ENCODE data around the gene C10orf88.
A peak's percentile ranks its signal among the peaks of the same experiment; 100 is the strongest.

C10orf88 gene, protein sequence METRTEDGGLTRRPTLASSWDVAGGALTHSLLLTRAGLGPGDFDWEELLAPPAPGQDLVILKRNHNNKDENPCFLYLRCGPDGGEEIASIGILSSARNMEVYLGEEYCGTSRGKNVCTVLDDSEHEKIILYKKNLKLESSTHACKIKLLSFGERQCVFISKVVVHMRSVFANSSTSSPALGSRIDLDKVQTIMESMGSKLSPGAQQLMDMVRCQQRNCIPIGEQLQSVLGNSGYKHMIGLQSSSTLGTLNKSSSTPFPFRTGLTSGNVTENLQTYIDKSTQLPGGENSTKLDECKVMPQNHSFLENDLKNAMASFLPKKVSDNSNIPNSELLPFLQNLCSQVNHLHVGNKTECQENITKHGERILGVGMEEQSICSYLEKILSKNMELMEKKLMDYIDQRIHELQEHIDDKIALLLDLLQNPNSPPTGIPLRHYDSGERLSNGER

DNA sequence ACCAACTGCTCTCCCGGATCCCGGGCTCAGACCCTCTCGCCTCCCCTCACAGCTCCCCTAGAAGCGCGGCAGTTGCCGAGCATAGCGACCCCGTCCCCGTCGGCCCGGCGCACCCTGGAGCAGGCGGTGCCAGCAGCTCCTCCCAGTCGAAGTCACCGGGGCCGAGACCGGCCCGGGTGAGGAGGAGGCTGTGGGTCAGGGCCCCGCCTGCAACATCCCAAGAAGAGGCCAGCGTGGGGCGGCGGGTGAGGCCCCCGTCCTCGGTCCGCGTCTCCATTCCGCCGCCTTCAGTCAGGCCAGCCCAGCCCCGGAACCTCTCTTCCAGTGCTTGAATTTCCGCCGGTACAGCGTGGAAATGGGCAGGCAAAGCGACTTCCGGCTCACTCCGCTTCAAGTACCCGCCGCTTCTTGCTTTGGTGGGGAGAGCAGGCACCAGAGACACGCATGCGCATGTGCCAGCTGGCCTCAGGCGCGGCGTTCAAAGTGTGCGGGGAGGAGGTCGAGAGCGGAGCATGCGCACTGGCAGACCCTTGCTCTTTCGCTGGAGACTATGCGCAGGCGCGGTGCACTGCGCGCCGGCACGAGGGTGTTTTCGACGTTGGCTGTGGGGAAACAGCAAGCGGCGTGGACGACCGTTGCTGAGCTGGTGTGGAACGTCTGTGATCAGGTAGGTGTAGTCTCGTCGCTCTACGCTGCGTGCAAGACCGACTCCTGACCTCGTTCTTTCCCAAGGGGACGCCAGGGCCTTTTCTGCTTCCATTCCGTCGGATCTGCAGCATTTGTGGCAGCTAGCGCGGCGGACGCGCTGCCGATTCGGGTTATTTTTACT is at the start of gene C10orf88:
TSS of gene C10orf88 (minus strand) at position 326 of the 829 bp plus-strand sequence. CDS start at position 277, 49 bp downstream.
- peak within 1 kb of the TSS; percentile 53 for H3K27ac ChIP-seq (ENCODE audit: low read length)
- no peaks in the 10 kb centered on the region for H3K27me3 ChIP-seq (ENCODE audit: control insufficient read depth in 1 of 2, insufficient read depth in 2 of 2, low read length in 2 of 2)
- H3K9me3 ChIP-seq (ENCODE audit: control insufficient read depth in 2 of 2, low read length in 2 of 2), result no peaks in the 10 kb centered on the region
- H3K4me3 ChIP-seq (ENCODE audit: low read length in 2 of 2), result peak within 1 kb of the TSS; percentile 80 to 85
- peaks cover 11% of the 10 kb centered on the region for H3K4me1 ChIP-seq (ENCODE audit: control insufficient read depth, insufficient read depth, low read length)
- no peaks in the 10 kb centered on the region for H3K36me3 ChIP-seq (ENCODE audit: control insufficient read depth in 2 of 2, insufficient read depth in 2 of 2, low read length in 2 of 2)
- peak within 1 kb of the TSS; percentile 50 to 72 for H3K9ac ChIP-seq (ENCODE audit: low read length in 2 of 2)

- no peaks in the 10 kb centered on the region for H3K9me3 ChIP-seq (ENCODE audit: control insufficient read depth in 2 of 2, low read length in 2 of 2)
- H3K9ac ChIP-seq (ENCODE audit: low read length in 2 of 2), result no peak overlapping the region
- no peak overlapping the region for H3K4me3 ChIP-seq (ENCODE audit: low read length in 2 of 2)
- no peaks in the 10 kb centered on the region for H3K27me3 ChIP-seq (ENCODE audit: control insufficient read depth in 1 of 2, insufficient read depth in 2 of 2, low read length in 2 of 2)
- no peak overlapping the region for H3K27ac ChIP-seq (ENCODE audit: low read length)
- H3K4me1 ChIP-seq (ENCODE audit: control insufficient read depth, insufficient read depth, low read length), result no peaks in the 10 kb centered on the region
- peaks cover 5 to 8% of the 10 kb centered on the region in 2 donors for H3K36me3 ChIP-seq (ENCODE audit: control insufficient read depth in 2 of 2, insufficient read depth in 2 of 2, low read length in 2 of 2)
These were observed 47.3 kb upstream of the C10orf88 start for GRCh38 chr10:123001370-123001769.

DNA sequence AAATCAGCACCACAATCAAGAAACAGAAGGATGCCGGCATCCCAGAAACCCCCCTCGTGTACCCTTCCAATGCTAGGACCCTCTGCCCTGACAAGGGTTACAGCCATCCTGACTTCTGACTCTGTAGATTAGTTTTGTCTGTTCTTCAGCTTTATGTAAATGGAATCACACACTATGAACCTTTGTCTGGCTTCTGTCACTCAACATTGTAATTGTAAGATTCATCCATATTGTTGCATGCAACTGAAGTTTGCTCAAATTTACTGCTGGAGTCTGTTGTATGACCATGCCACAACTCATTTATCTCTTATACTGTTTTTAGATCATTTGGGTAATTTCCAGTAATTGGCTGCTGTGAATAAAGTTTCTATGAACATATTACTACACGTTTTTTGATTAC is 46.1 kb upstream of the C10orf88 start:
- no peaks in the 10 kb centered on the region for H3K27me3 ChIP-seq (ENCODE audit: control insufficient read depth in 1 of 2, insufficient read depth in 2 of 2, low read length in 2 of 2)
- no peaks in the 10 kb centered on the region for H3K4me1 ChIP-seq (ENCODE audit: control insufficient read depth, insufficient read depth, low read length)
- H3K9me3 ChIP-seq (ENCODE audit: control insufficient read depth in 2 of 2, low read length in 2 of 2), result no peaks in the 10 kb centered on the region
- peaks cover 8 to 17% of the 10 kb centered on the region in 2 donors for H3K36me3 ChIP-seq (ENCODE audit: control insufficient read depth in 2 of 2, insufficient read depth in 2 of 2, low read length in 2 of 2)
- H3K27ac ChIP-seq (ENCODE audit: low read length), result no peak overlapping the region
- no peak overlapping the region for H3K4me3 ChIP-seq (ENCODE audit: low read length in 2 of 2)
- H3K9ac ChIP-seq (ENCODE audit: low read length in 2 of 2), result no peak overlapping the region

DNA sequence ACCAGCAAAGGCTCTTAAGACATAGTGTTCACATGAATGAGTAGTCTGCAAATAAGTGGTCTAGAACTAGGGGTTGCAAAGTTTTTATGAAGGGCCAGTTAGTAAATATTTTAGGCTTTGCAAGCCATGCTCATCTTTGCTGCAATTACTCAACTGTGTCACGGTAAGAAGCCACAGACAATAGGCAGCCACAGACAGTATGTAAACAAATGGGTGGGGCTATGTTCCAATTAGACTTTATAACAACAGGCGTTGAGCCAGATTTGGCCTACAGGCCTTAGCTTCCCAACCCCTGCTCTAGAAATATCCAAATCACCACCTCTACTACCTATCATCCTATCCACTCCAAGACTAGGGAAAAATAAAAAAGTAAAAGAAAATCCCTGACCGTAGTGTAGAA is 45.3 kb upstream of the C10orf88 start:
- Histone ChIP-seq H3K9ac (ENCODE audit: low read length in 2 of 2) (no peak overlapping the region), H3K27ac (ENCODE audit: low read length) (no peak overlapping the region), H3K9me3 (ENCODE audit: control insufficient read depth in 2 of 2, low read length in 2 of 2) (no peaks in the 10 kb centered on the region), H3K4me3 (ENCODE audit: low read length in 2 of 2) (no peak overlapping the region), H3K27me3 (ENCODE audit: control insufficient read depth in 1 of 2, insufficient read depth in 2 of 2, low read length in 2 of 2) (no peaks in the 10 kb centered on the region), H3K36me3 (ENCODE audit: control insufficient read depth in 2 of 2, insufficient read depth in 2 of 2, low read length in 2 of 2) (peaks cover 15 to 21% of the 10 kb centered on the region in 2 donors), H3K4me1 (ENCODE audit: control insufficient read depth, insufficient read depth, low read length) (no peaks in the 10 kb centered on the region)

DNA sequence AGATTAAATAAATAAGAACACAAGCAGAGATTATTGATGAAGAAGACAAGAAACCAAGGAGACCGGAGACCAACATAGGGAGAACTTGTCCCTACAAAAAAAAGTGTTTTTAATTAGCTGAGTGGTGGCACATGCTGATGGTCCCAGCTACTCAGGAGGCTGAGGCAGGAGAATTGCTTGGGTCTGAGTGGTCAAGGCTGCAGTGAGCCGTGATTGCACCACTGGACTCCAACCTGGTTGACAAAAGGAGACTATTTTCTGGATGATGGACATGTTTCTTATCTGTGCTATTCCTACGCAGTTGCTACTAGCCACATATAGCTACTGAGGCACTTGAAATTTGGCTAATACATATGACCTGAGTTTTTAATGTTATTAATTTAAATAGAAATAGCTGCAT is 44.9 kb upstream of the C10orf88 start:
- no peak overlapping the region for H3K9ac ChIP-seq (ENCODE audit: low read length in 2 of 2)
- no peaks in the 10 kb centered on the region for H3K4me1 ChIP-seq (ENCODE audit: control insufficient read depth, insufficient read depth, low read length)
- H3K4me3 ChIP-seq (ENCODE audit: low read length in 2 of 2), result no peak overlapping the region
- no peaks in the 10 kb centered on the region for H3K9me3 ChIP-seq (ENCODE audit: control insufficient read depth in 2 of 2, low read length in 2 of 2)
- no peaks in the 10 kb centered on the region for H3K27me3 ChIP-seq (ENCODE audit: control insufficient read depth in 1 of 2, insufficient read depth in 2 of 2, low read length in 2 of 2)
- H3K27ac ChIP-seq (ENCODE audit: low read length), result no peak overlapping the region
- H3K36me3 ChIP-seq (ENCODE audit: control insufficient read depth in 2 of 2, insufficient read depth in 2 of 2, low read length in 2 of 2), result peaks cover 19 to 25% of the 10 kb centered on the region in 2 donors

DNA sequence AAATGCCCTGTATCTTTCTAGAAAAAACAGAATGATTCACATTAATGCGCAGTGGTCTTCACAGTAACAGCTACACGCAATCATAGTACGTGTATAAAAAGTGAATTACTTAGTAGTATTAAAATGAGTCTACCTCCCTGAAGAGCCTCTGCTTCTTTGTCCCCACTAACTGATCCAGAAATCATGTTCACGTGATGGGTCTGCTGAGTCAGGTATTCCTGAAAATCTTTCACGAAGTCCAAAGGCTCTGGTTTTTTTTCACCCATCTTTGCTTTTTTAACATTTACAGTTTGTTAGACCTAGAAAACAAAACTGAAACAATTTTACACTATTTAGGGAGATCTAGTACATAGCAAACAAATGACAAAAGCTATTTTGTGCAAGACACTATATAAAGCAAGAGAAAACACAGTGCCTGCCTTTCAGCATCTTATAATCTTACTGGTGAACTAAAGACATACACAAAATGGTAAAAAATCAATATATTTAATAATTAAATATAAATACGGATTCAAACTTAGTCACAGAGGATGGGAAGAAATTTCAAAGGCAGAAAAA is 44.4 kb upstream of the C10orf88 start:
- Histone ChIP-seq H3K9me3 (ENCODE audit: control insufficient read depth in 2 of 2, low read length in 2 of 2) (no peaks in the 10 kb centered on the region), H3K9ac (ENCODE audit: low read length in 2 of 2) (no peak overlapping the region), H3K27ac (ENCODE audit: low read length) (no peak overlapping the region), H3K36me3 (ENCODE audit: control insufficient read depth in 2 of 2, insufficient read depth in 2 of 2, low read length in 2 of 2) (peaks cover 22 to 27% of the 10 kb centered on the region in 2 donors), H3K4me1 (ENCODE audit: control insufficient read depth, insufficient read depth, low read length) (no peaks in the 10 kb centered on the region), H3K4me3 (ENCODE audit: low read length in 2 of 2) (no peak overlapping the region), H3K27me3 (ENCODE audit: control insufficient read depth in 1 of 2, insufficient read depth in 2 of 2, low read length in 2 of 2) (no peaks in the 10 kb centered on the region)

GRCh38 chr10:122997864-122998263 is 43.8 kb upstream of the C10orf88 start:
- Histone ChIP-seq H3K4me1 (ENCODE audit: control insufficient read depth, insufficient read depth, low read length) (no peaks in the 10 kb centered on the region), H3K4me3 (ENCODE audit: low read length in 2 of 2) (no peak overlapping the region), H3K9ac (ENCODE audit: low read length in 2 of 2) (no peak overlapping the region), H3K27ac (ENCODE audit: low read length) (no peak overlapping the region), H3K9me3 (ENCODE audit: control insufficient read depth in 2 of 2, low read length in 2 of 2) (no peaks in the 10 kb centered on the region), H3K27me3 (ENCODE audit: control insufficient read depth in 1 of 2, insufficient read depth in 2 of 2, low read length in 2 of 2) (no peaks in the 10 kb centered on the region), H3K36me3 (ENCODE audit: control insufficient read depth in 2 of 2, insufficient read depth in 2 of 2, low read length in 2 of 2) (peaks cover 22 to 27% of the 10 kb centered on the region in 2 donors)

DNA sequence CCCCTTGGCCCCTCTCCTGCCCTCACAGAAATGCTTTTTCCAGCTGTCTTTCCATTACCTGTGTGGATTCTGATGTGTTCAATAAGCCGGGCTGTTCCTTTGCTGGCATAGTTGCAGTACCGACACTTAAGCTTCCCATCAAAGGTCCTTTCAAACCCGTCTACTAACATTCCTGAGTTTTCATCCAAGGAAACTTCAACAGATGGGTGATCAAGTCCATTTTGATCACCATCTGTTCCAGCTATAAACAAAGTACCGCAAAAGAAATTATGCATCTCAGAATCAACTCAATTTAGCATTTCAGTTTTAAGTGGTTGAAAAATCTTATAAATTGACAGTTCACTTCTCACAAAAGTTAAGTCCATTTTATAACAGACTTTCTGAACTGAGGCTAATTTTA is 41.9 kb upstream of the C10orf88 start:
- Histone ChIP-seq H3K9ac (ENCODE audit: low read length in 2 of 2) (no peak overlapping the region), H3K4me1 (ENCODE audit: control insufficient read depth, insufficient read depth, low read length) (no peaks in the 10 kb centered on the region), H3K36me3 (ENCODE audit: control insufficient read depth in 2 of 2, insufficient read depth in 2 of 2, low read length in 2 of 2) (peaks cover 22 to 27% of the 10 kb centered on the region in 2 donors), H3K9me3 (ENCODE audit: control insufficient read depth in 2 of 2, low read length in 2 of 2) (no peaks in the 10 kb centered on the region), H3K27ac (ENCODE audit: low read length) (no peak overlapping the region), H3K27me3 (ENCODE audit: control insufficient read depth in 1 of 2, insufficient read depth in 2 of 2, low read length in 2 of 2) (no peaks in the 10 kb centered on the region), H3K4me3 (ENCODE audit: low read length in 2 of 2) (no peak overlapping the region)

- Histone ChIP-seq H3K27ac (ENCODE audit: low read length) (no peak overlapping the region), H3K4me1 (ENCODE audit: control insufficient read depth, insufficient read depth, low read length) (no peaks in the 10 kb centered on the region), H3K36me3 (ENCODE audit: control insufficient read depth in 2 of 2, insufficient read depth in 2 of 2, low read length in 2 of 2) (peaks cover 22 to 30% of the 10 kb centered on the region in 2 donors)
These were observed 39.8 kb upstream of the C10orf88 start for GRCh38 chr10:122993797-122994336.

GRCh38 chr10:122992031-122992585 is 38.1 kb upstream of the C10orf88 start:
- H3K27ac ChIP-seq (ENCODE audit: low read length), result no peak overlapping the region
- H3K4me3 ChIP-seq (ENCODE audit: low read length in 2 of 2), result no peak overlapping the region
- H3K27me3 ChIP-seq (ENCODE audit: control insufficient read depth in 1 of 2, insufficient read depth in 2 of 2, low read length in 2 of 2), result no peaks in the 10 kb centered on the region
- no peak overlapping the region for H3K9ac ChIP-seq (ENCODE audit: low read length in 2 of 2)
- no peaks in the 10 kb centered on the region for H3K9me3 ChIP-seq (ENCODE audit: control insufficient read depth in 2 of 2, low read length in 2 of 2)
- H3K36me3 ChIP-seq (ENCODE audit: control insufficient read depth in 2 of 2, insufficient read depth in 2 of 2, low read length in 2 of 2), result peaks cover 18 to 22% of the 10 kb centered on the region in 2 donors
- H3K4me1 ChIP-seq (ENCODE audit: control insufficient read depth, insufficient read depth, low read length), result no peaks in the 10 kb centered on the region

More at GRCh38 chr10:122993797-122994336, 39.8 kb upstream of the C10orf88 start:
- H3K9ac ChIP-seq (ENCODE audit: low read length in 2 of 2), result no peak overlapping the region
- no peak overlapping the region for H3K4me3 ChIP-seq (ENCODE audit: low read length in 2 of 2)
- H3K27me3 ChIP-seq (ENCODE audit: control insufficient read depth in 1 of 2, insufficient read depth in 2 of 2, low read length in 2 of 2), result no peaks in the 10 kb centered on the region
- no peaks in the 10 kb centered on the region for H3K9me3 ChIP-seq (ENCODE audit: control insufficient read depth in 2 of 2, low read length in 2 of 2)
